Body of pancreas (tissue), 4 donors: ENCODE results near the gene STXBP4.

Source experiments
- POLR2A ChIP-seq, 3 donors: fragments of 450-650 bp; IDR thresholded peaks; one replicate each; pipeline ENCODE4 v1.6.1; 2016; ENCODE audit warnings: antibody characterized with exemption in 3 of 3, mild to moderate bottlenecking in 2 of 3
- TF ChIP-seq, protein P1 (sequence below), 7 experiments: fragments of 450-650 bp in 4 of 7; fragments of 200-600 bp in 3 of 7; sonication (generic) in 3 of 7; IDR thresholded peaks; one replicate each; pipeline ENCODE4 v1.5.1; 2016 to 2019; ENCODE audit warnings: antibody characterized with exemption in 7 of 7

DNA sequence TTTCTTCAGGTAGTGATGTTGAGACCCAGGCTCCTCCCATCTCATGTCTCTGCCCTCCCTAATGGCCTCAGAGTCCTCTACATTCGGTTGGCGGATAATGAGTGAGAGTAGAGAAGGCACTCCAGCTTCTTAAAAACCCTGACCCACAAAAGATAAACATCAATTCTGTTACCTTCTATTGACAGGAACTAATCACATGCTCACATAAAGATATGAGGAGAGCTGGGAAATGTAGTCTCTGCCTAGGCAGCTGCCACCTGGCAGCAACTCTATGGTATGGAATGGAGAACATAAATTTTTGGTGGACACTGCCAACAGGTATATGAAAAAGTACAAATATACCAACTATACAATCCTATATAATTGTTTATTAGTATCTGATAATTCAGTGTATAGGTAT is 185.5 kb downstream of the STXBP4 start:
- TF ChIP-seq, protein P1, sequence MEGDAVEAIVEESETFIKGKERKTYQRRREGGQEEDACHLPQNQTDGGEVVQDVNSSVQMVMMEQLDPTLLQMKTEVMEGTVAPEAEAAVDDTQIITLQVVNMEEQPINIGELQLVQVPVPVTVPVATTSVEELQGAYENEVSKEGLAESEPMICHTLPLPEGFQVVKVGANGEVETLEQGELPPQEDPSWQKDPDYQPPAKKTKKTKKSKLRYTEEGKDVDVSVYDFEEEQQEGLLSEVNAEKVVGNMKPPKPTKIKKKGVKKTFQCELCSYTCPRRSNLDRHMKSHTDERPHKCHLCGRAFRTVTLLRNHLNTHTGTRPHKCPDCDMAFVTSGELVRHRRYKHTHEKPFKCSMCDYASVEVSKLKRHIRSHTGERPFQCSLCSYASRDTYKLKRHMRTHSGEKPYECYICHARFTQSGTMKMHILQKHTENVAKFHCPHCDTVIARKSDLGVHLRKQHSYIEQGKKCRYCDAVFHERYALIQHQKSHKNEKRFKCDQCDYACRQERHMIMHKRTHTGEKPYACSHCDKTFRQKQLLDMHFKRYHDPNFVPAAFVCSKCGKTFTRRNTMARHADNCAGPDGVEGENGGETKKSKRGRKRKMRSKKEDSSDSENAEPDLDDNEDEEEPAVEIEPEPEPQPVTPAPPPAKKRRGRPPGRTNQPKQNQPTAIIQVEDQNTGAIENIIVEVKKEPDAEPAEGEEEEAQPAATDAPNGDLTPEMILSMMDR (IDR thresholded peaks at IDR 0.05), result no peak
- TF ChIP-seq POLR2A (IDR thresholded peaks at IDR 0.05), result no peak
